BJ (cell line): ENCODE measurements around the gene HSH2D. TPM values are rescaled to one million over a fixed set of nuclear protein-coding genes. Genes with fewer than 3 reads are reported as not detected.

Experiments used
- CTCF ChIA-PET: fragments of 350-600 bp; formaldehyde crosslinking; extraction: SDS; loops from one replicate; lab custom pipeline; 2021; ENCODE audit warnings: antibody characterized with exemption, inconsistent platforms; lab: Yijun Ruan, JAX
- POLR2A ChIA-PET: fragments of 300-600 bp; sonication (Branson Sonifier 250); formaldehyde crosslinking; extraction: SDS; loops from one replicate; lab custom pipeline; 2021; ENCODE audit warnings: antibody characterized with exemption; lab: Charles Lee
- DNase-seq: peaks from one replicate; pipeline ENCODE4 v3.0.0-alpha.2; 2011; ENCODE audit warnings: low read depth
- H3K27me3 ChIP-seq: 2 replicates; pipeline ENCODE4 v1.6.0; 2011; ENCODE audit warnings: low read length; ENCODE audit not compliant: control insufficient read depth, insufficient read depth
- H3K36me3 ChIP-seq: 2 replicates; pipeline ENCODE4 v1.5.1; 2011; ENCODE audit warnings: low read length; ENCODE audit not compliant: control insufficient read depth, insufficient read depth
- H3K4me3 ChIP-seq: 2 replicates; pipeline ENCODE4 v1.5.1; 2011; ENCODE audit warnings: low read depth, mild to moderate bottlenecking, control low read depth, low read length
- polyA plus RNA-seq: library from polyadenylated mRNA; depleted of rRNA; stranded (reverse); fragments of >200 nt; gene quantifications from 2 replicates; pipeline ENCODE4 v1.2.3, GENCODE V29; 2011
- TF ChIP-seq, protein P1 (sequence below): IDR thresholded peaks from 2 replicates; pipeline ENCODE4 v1.5.1; 2011; ENCODE audit warnings: low read depth, mild to moderate bottlenecking, control low read depth, inconsistent platforms, low read length, moderate library complexity; ENCODE audit not compliant: insufficient read depth

Gene HSH2D
- polyA plus RNA-seq, 1 experiment = not detected

DNA sequence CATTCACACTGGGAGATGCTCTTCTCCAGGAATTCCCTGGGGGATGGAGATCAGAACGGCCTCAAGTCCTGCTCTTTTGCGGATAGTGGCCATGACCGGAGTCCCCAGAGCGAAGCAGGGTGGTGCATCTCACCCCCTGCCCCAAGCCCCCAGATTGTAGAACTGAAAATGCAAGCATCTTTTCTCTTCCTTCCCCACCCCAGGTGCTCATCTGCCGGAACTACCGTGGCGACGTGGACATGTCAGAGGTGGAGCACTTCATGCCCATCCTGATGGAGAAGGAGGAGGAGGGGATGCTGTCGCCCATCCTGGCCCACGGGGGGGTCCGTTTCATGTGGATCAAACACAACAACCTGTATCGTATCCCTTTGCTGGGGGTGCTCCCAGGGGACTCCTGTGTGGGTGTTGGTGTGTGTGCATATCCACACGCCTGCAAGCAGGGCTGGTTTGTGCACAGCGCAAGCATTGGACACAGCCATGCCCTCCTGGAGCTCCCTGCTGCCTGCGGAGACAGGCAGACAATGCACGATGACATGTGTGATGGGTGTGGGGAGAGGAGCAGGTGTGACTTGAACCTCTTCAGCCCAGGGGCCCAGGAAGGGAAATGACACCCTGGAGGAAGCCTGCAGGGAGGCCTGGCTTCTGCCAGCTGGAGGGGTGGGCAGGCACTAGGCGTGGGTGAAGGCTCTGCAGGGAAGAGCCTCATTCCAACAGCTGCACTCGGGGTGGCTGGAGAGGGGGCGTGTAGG lies 59.9 kb downstream of the HSH2D start:
- TF ChIP-seq, protein P1, sequence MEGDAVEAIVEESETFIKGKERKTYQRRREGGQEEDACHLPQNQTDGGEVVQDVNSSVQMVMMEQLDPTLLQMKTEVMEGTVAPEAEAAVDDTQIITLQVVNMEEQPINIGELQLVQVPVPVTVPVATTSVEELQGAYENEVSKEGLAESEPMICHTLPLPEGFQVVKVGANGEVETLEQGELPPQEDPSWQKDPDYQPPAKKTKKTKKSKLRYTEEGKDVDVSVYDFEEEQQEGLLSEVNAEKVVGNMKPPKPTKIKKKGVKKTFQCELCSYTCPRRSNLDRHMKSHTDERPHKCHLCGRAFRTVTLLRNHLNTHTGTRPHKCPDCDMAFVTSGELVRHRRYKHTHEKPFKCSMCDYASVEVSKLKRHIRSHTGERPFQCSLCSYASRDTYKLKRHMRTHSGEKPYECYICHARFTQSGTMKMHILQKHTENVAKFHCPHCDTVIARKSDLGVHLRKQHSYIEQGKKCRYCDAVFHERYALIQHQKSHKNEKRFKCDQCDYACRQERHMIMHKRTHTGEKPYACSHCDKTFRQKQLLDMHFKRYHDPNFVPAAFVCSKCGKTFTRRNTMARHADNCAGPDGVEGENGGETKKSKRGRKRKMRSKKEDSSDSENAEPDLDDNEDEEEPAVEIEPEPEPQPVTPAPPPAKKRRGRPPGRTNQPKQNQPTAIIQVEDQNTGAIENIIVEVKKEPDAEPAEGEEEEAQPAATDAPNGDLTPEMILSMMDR = no peak
- ChIA-PET POLR2A (no interaction called here), CTCF (no interaction called here)
- no peak for DNase-seq
- Histone ChIP-seq H3K4me3 (no peak overlapping the region), H3K27me3 (no peaks in the 10 kb centered on the region), H3K36me3 (peaks cover 35% of the 10 kb centered on the region)

DNA sequence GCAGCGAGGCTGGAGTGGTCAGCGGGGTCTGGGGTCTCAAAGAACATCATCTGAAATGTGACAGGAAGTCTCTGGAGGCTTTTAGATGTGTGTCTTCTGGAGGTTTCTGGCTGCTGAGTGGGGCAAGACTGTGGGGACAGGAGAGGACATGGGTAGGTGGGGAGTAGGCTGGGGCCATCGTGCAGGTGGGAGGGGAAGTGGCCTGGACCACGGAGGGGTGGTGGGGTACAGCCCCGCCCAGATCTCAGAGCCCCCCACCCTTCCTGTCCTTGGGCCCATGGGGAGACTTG lies 60.5 kb downstream of the HSH2D start:
- H3K36me3 ChIP-seq = peaks cover 37% of the 10 kb centered on the region
- DNase-seq = no peak
- no peak overlapping the region for H3K4me3 ChIP-seq
- H3K27me3 ChIP-seq = no peaks in the 10 kb centered on the region
- ChIA-PET POLR2A (no interaction called here), CTCF (no interaction called here)
- TF ChIP-seq, protein P1 = no peak

DNA sequence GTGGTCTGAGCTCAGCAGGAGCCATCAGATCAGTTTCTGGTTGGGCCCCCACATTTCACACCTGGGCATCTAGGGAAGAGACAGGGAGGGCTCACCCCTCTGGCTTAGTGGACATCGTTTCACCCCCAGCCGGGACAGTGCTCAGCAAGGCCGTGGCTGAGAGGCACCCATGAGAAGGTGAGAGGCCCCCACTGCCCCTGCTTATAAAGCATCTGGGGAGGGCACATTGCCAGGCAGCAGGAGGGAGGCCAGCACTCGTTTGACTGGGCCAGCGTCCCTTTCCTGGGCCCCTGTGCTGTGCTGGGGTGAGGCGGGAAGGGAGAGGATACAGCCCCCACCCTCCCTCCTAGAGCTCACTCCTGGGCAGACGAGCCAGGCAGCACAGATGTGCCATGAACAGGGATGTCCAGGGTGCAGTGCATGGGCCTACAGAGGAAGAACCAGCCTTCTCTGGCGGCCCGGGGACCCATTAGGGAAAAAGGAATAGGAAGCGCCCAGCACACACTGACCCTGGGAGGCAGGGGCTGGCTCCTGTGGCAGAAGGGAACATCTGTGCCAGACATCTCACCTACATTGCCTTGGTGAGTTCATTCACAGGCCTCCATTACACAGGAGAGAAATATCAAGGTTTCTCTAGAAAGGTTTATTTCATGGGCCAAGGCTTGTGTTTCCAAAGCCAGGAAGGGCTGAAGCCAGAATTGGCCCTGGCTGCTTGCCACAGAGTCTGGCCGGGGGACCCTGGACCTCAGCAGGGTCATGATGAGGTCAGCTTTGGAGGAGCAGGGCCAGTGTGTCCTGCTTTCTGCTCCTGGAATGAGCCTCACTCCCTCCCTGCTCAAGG lies 61.9 kb downstream of the HSH2D start:
- H3K27me3 ChIP-seq = no peaks in the 10 kb centered on the region
- no peak overlapping the region for H3K4me3 ChIP-seq
- peaks cover 35% of the 10 kb centered on the region for H3K36me3 ChIP-seq
- TF ChIP-seq, protein P1 = no peak
- DNase-seq = no peak
- CTCF ChIA-PET = no interaction called here
- POLR2A ChIA-PET = no interaction called here

DNA sequence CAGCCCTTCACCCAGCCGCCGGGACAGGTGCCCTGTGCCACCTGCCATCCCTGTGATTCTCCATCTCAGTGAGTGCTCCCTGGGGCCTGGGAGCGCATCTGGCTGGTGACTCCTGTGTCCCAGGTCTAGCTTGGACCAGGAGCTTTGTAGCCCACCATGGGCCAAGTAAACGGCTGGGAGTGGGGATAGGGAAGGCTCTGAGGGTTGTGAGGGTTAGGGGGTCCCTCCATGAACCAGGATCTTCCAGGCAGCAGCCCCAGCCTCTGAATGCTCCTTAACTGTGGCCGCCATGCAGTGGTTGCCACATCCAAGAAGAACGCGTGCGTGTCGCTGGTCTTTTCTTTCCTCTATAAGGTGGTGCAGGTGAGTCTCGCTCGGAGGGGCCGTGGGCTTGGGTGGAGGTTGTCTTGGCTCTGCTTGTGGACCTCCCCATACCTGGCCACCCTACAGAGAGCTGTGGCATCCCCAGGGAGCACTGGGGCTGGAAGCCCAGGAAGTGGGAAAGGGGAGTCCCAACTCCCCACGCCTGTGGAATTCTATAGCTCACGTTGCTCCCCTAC lies 62.6 kb downstream of the HSH2D start:
- TF ChIP-seq, protein P1 = no peak
- no peak for DNase-seq
- CTCF ChIA-PET = no interaction called here

DNA sequence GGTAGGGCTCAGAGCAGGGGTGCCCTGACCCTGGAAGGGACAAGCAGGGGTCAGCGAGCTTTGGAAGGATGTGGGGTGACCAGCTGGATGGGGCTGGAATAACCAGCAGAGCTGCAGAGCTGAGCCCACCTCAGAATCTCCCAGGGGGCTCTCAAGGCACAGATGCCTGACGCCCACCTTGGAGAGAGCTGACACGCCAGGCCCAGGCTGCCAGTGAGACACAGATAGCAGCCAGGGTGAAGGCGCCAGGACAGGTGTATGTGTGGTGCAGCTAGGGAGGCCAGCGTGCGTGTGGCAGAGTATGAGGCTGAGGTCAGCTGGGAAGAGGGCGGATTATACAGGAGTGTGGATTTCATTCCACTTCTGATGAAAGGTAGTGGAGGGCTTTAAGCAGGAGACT lies 63.2 kb downstream of the HSH2D start:
- DNase-seq = no peak
- Histone ChIP-seq H3K27me3 (no peaks in the 10 kb centered on the region), H3K36me3 (peaks cover 35% of the 10 kb centered on the region), H3K4me3 (no peak overlapping the region)
- POLR2A ChIA-PET = no interaction called here
- CTCF ChIA-PET = interaction anchor here (1.2 kb wide), 1 partner anchor 176 kb away, joined by 4 read pairs; no protein-coding TSS in a partner anchor
- TF ChIP-seq, protein P1 = no peak

More for the DNA sequence above, 62.6 kb downstream of the HSH2D start:
- POLR2A ChIA-PET = no interaction called here
- H3K27me3 ChIP-seq = no peaks in the 10 kb centered on the region
- H3K4me3 ChIP-seq = no peak overlapping the region
- H3K36me3 ChIP-seq = peaks cover 35% of the 10 kb centered on the region
